H1 (cell line): ENCODE data around the gene GTF3C2. TPM values are rescaled to one million over a fixed set of nuclear protein-coding genes. Genes with fewer than 3 reads are reported as not detected.

Source experiments
- CTCF ChIA-PET: fragments of 300-600 bp; sonication (Branson Sonifier 250); formaldehyde crosslinking; loops from one replicate; lab custom pipeline; 2021; ENCODE audit not compliant: partially characterized antibody; lab: Charles Lee
- POLR2A ChIA-PET: fragments of 300-600 bp; sonication (Branson Sonifier 250); formaldehyde crosslinking; loops from one replicate; lab custom pipeline; 2021; ENCODE audit warnings: inconsistent platforms; ENCODE audit not compliant: partially characterized antibody; lab: Charles Lee
- DNase-seq, 2 experiments: peaks; one replicate each; pipeline versions ENCODE4 v3.0.0 to v3.0.0-alpha.2; 2010 to 2022; ENCODE audit warnings: low spot score in 2 of 2, low read depth in 1 of 2, mixed read lengths in 1 of 2
- FAIRE-seq: peaks from 2 replicates; lab custom pipeline; 2011; peaks lifted over from hg19 to GRCh38; lab: Jason Lieb, UNC
- H2AFZ ChIP-seq: 2 replicates; pipeline ENCODE4 v1.8.1; 2012; ENCODE audit warnings: low read length, inconsistent platforms
- H2AK5ac ChIP-seq: 2 replicates; pipeline ENCODE4 v1.6.1; 2013; ENCODE audit warnings: low read depth, low read length
- H2BK120ac ChIP-seq: replicated peaks from 2 replicates; pipeline ENCODE3; 2013; ENCODE audit warnings: low read depth, low read length, inconsistent platforms
- H2BK12ac ChIP-seq: 2 replicates; pipeline ENCODE4 v1.6.1; 2013; ENCODE audit warnings: low read depth, low read length
- H2BK15ac ChIP-seq: 2 replicates; pipeline ENCODE4 v1.6.1; 2013; ENCODE audit warnings: low read length
- H2BK20ac ChIP-seq: 2 replicates; pipeline ENCODE4 v1.6.1; 2013; ENCODE audit warnings: low read length
- H2BK5ac ChIP-seq: 2 replicates; pipeline ENCODE4 v1.6.1; 2013; ENCODE audit warnings: low read depth, low read length
- H3K14ac ChIP-seq: 2 replicates; pipeline ENCODE4 v1.6.1; 2013; ENCODE audit warnings: inconsistent platforms; ENCODE audit not compliant: insufficient read length
- H3K18ac ChIP-seq: 2 replicates; pipeline ENCODE4 v1.6.1; 2013; ENCODE audit warnings: low read length; ENCODE audit errors: extremely low read depth
- H3K23ac ChIP-seq: 2 replicates; pipeline ENCODE4 v1.6.1; 2013; ENCODE audit warnings: inconsistent platforms; ENCODE audit not compliant: insufficient read length
- H3K23me2 ChIP-seq: 2 replicates; pipeline ENCODE4 v1.6.1; 2013; ENCODE audit warnings: low read depth, low read length
- H3K27ac ChIP-seq: 2 replicates; pipeline ENCODE4 v1.6.1; 2011; ENCODE audit warnings: low read depth, low read length, inconsistent platforms
- H3K27me3 ChIP-seq, 4 experiments: replicated peaks in 1 of 4; 1 replicate in 1 of 4; 2 replicates in 3 of 4; pipeline versions ENCODE4 v1.6.1 to v1.8.1; 2011 to 2013; ENCODE audit warnings: low read length in 3 of 4, mild to moderate bottlenecking in 3 of 4, inconsistent platforms in 2 of 4, mixed read lengths in 2 of 4, moderate library complexity in 1 of 4; ENCODE audit not compliant: control insufficient read depth in 3 of 4, insufficient read depth in 3 of 4; ENCODE audit errors: extremely low read depth in 1 of 4
- H3K36me3 ChIP-seq, 4 experiments: 2 replicates each; pipeline versions ENCODE4 v1.6.1 to v1.8.1; 2011 to 2013; ENCODE audit warnings: mild to moderate bottlenecking in 4 of 4, low read length in 3 of 4, moderate library complexity in 2 of 4, control low read depth in 1 of 4, inconsistent platforms in 1 of 4; ENCODE audit not compliant: insufficient read depth in 4 of 4, control insufficient read depth in 2 of 4
- H3K4ac ChIP-seq: replicated peaks from 2 replicates; pipeline ENCODE3; 2013; ENCODE audit warnings: low read length, low read depth, mixed read lengths, inconsistent platforms; ENCODE audit not compliant: insufficient read length
- H3K4me1 ChIP-seq, 4 experiments: replicated peaks in 1 of 4; 1 replicate in 1 of 4; 2 replicates in 3 of 4; pipeline versions ENCODE4 v1.6.1 to v1.8.1; 2011 to 2013; ENCODE audit warnings: low read length in 3 of 4, inconsistent platforms in 2 of 4, mixed read lengths in 1 of 4; ENCODE audit not compliant: insufficient read depth in 4 of 4, control insufficient read depth in 3 of 4
- H3K4me2 ChIP-seq, 2 experiments: 2 replicates each; pipeline versions ENCODE4 v1.6.1 to v1.8.1; 2011 to 2013; ENCODE audit warnings: low read depth in 2 of 2, low read length in 2 of 2, control low read depth in 1 of 2, inconsistent platforms in 1 of 2, mild to moderate bottlenecking in 1 of 2; ENCODE audit not compliant: insufficient read depth in 1 of 2
- H3K4me3 ChIP-seq, 4 experiments: fragments of 200-600, 300-600 bp in 1 of 4; sonication (generic), shearing (Covaris generic), sonication (Bioruptor Twin) in 1 of 4; 2 replicates each; pipeline versions ENCODE4 v1.5.1 to v1.8.1; 2011 to 2016; ENCODE audit warnings: low read length in 4 of 4, low read depth in 3 of 4, control low read depth in 2 of 4, inconsistent platforms in 2 of 4, mild to moderate bottlenecking in 2 of 4, mixed read lengths in 1 of 4, moderate library complexity in 1 of 4; ENCODE audit not compliant: insufficient read depth in 2 of 4; ENCODE audit errors: extremely low read depth in 1 of 4
- H3K56ac ChIP-seq: replicated peaks from 2 replicates; pipeline ENCODE3; 2013; ENCODE audit warnings: low read depth, mild to moderate bottlenecking, mixed read lengths, low read length, inconsistent platforms; ENCODE audit not compliant: insufficient read length
- H3K79me1 ChIP-seq: 2 replicates; pipeline ENCODE4 v1.6.1; 2013; ENCODE audit warnings: low read depth, low read length, control low read depth
- H3K79me2 ChIP-seq, 2 experiments: 2 replicates each; pipeline versions ENCODE4 v1.6.1 to v1.8.1; 2012 to 2013; ENCODE audit warnings: low read length in 2 of 2, mild to moderate bottlenecking in 2 of 2, inconsistent platforms in 1 of 2; ENCODE audit not compliant: insufficient read depth in 2 of 2, control insufficient read depth in 1 of 2
- H3K9ac ChIP-seq, 4 experiments: replicated peaks in 1 of 4; 1 replicate in 1 of 4; 2 replicates in 3 of 4; pipeline versions ENCODE4 v1.6.1 to v1.8.1; 2011 to 2013; ENCODE audit warnings: low read depth in 3 of 4, low read length in 3 of 4, control low read depth in 2 of 4, mild to moderate bottlenecking in 2 of 4, moderate library complexity in 2 of 4, inconsistent platforms in 1 of 4; ENCODE audit errors: extremely low read depth in 1 of 4
- H3K9me3 ChIP-seq, 2 experiments: 2 replicates each; pipeline versions ENCODE4 v1.6.1 to v1.8.1; 2012 to 2013; ENCODE audit warnings: mild to moderate bottlenecking in 2 of 2, moderate library complexity in 2 of 2, control low read depth in 1 of 2, inconsistent platforms in 1 of 2, low read depth in 1 of 2, low read length in 1 of 2, mixed read lengths in 1 of 2; ENCODE audit not compliant: insufficient read depth in 2 of 2
- H4K20me1 ChIP-seq, 2 experiments: replicated peaks in 1 of 2; 2 replicates each; pipeline versions ENCODE3 to v1.8.1; 2011 to 2013; ENCODE audit warnings: inconsistent platforms in 2 of 2, low read length in 2 of 2, mild to moderate bottlenecking in 1 of 2; ENCODE audit not compliant: insufficient read depth in 2 of 2, control insufficient read depth in 1 of 2
- H4K5ac ChIP-seq: 2 replicates; pipeline ENCODE4 v1.6.1; 2013; ENCODE audit warnings: low read length, low read depth, mixed read lengths, inconsistent platforms; ENCODE audit not compliant: insufficient read length
- H4K8ac ChIP-seq: 2 replicates; pipeline ENCODE4 v1.8.0; 2013; ENCODE audit warnings: mild to moderate bottlenecking, moderate library complexity, low read length, inconsistent platforms; ENCODE audit not compliant: insufficient read depth; ENCODE audit errors: extremely low read depth
- H4K91ac ChIP-seq: replicated peaks from 2 replicates; pipeline ENCODE3; 2013; ENCODE audit warnings: low read length, mixed read lengths, inconsistent platforms; ENCODE audit not compliant: insufficient read length
- ASH2L ChIP-seq: fragments of 200-600, 300-600 bp; sonication (generic); IDR thresholded peaks from one replicate; pipeline ENCODE4 v1.7.1; 2017; ENCODE audit warnings: low read length
- CHD2 ChIP-seq: IDR thresholded peaks from 2 replicates; pipeline ENCODE4 v1.6.1; 2012; ENCODE audit warnings: low read length, improper control_type of control experiment
- TCF12 ChIP-seq: IDR thresholded peaks from 2 replicates; pipeline ENCODE4 v1.6.1; 2011; ENCODE audit warnings: low read depth, mild to moderate bottlenecking, low read length
- WGBS, 2 experiments: shearing (Covaris generic) in 1 of 2; methylation state at CpG; one replicate each; pipeline versions ENCODE4 v1.1.6 to v1.1.7; 2013 to 2015; ENCODE audit warnings: low lambda C conversion rate in 2 of 2, mixed read lengths in 2 of 2, inconsistent platforms in 1 of 2, low coverage in 1 of 2, missing lambda C conversion rate in 1 of 2; ENCODE audit not compliant: insufficient replicate concordance in 2 of 2, insufficient coverage in 1 of 2, insufficient read length in 1 of 2; ENCODE audit errors: extremely low coverage in 1 of 2, missing lambda C conversion rate in 1 of 2; 5-methylcytosine and 5-hydroxymethylcytosine counted together
- polyA plus RNA-seq, 7 experiments: library from polyadenylated mRNA; depleted of rRNA in 3 of 7; stranded (reverse) in 5 of 7; unstranded in 2 of 7; fragments of >200 nt in 5 of 7; fragments of 200-250 nt in 2 of 7; gene quantifications; 1 replicate in 5 of 7; 2 replicates in 1 of 7; 4 replicates in 1 of 7; pipeline versions ENCODE4 v1.2.1 to v1.2.3, GENCODE V29; 2011 to 2013; ENCODE audit warnings: missing spikeins in 2 of 7, mixed read lengths in 2 of 7
- total RNA-seq: library from RNA; stranded (reverse); fragmentation: NEBNext Ultra II Directional; extraction: Animal tissue kit (Norgen Biotek cat#: 25700); gene quantifications from 2 replicates; pipeline ENCODE4 v1.2.1, GENCODE V29; 2021

The GTF3C2 gene
- total and polyA plus RNA-seq, 2 of the 8 experiments (the other 6 are each of a cell fraction or from before 2014, with no cell fraction given) = 118 to 127 TPM

DNA sequence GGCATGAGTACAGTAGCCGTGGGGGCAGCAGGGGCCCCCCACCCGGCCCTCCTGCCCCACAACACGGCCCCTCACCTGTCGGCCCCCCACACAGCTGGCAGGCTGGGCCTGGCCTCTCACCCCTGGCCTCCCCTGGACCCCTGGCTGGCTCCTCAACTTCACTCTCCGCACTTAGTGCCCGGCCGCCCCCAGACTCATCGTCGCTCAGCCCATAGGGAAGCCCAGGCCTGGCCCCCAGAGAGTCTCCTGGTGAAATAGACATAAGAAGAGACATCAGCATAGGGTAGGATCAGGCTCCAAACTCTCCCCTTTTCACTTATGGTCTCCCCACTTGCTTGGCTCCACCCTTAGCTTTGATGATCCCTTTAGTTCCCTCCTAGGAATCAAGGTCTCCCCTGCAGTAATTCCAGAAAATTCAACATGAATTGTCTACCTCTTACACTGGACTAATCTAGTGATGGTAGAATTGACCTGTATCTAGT is 22.3 kb upstream of the GTF3C2 start:
- H3K4ac ChIP-seq = no peak overlapping the region
- peak overlapping the region in 2 of 4 experiments; percentile 77 to 96; a peak in 3 of 8 replicates for H3K4me3 ChIP-seq
- H3K9me3 ChIP-seq = no peaks in the 10 kb centered on the region
- no peak for DNase-seq
- H3K9ac ChIP-seq = no peak overlapping the region
- no peak overlapping the region for H3K56ac ChIP-seq
- POLR2A ChIA-PET = interaction anchor here (0.8 to 9.5 kb wide), 15 partner anchors 7 to 250 kb away, joined by 3 to 114 read pairs (median 6); partner anchors contain the start of genes CCDC121, EIF2B4, GPN1 and GTF3C2
- H2BK5ac ChIP-seq = 0 out of 2 replicates have a peak overlapping the region, but pooled peaks have one; percentile 5
- H3K23me2 ChIP-seq = peaks cover 7% of the 10 kb centered on the region
- H2BK12ac ChIP-seq = no peak overlapping the region
- H4K91ac ChIP-seq = no peak overlapping the region
- H3K23ac ChIP-seq = no peak overlapping the region
- H3K79me1 ChIP-seq = peaks cover 5% of the 10 kb centered on the region; the same call in 1 of the 2 replicates
- FAIRE-seq = no peak
- peaks cover 0 to 8% (median 2%) of the 10 kb centered on the region in 4 experiments; a peak in 5 of 7 replicates for H3K4me1 ChIP-seq
- no peak overlapping the region for H2AFZ ChIP-seq
- peak overlapping the region; percentile 75 for H4K8ac ChIP-seq
- TF ChIP-seq ASH2L = no peak
- no peak for TF ChIP-seq TCF12
- no peak for TF ChIP-seq CHD2
- H3K79me2 ChIP-seq = peaks cover 0 to 12% of the 10 kb centered on the region in 2 experiments; a peak in 2 of 4 replicates
- 96% methylated on average over 9 of the region's 9 CpGs; no CpG with 5 or more reads in 1 of the 2 experiments for WGBS, 2 experiments
- no peak overlapping the region for H2BK120ac ChIP-seq
- no peak overlapping the region for H2BK20ac ChIP-seq
- H3K4me2 ChIP-seq = peak overlapping the region; percentile 88 to 96; a peak in 3 of 4 replicates
- no peak overlapping the region for H2BK15ac ChIP-seq
- peaks cover 4 to 12% of the 10 kb centered on the region in 2 experiments for H4K20me1 ChIP-seq
- CTCF ChIA-PET = interaction anchor here (0.9 to 1.4 kb wide), 7 partner anchors 8 to 67 kb away, joined by 3 to 9 read pairs (median 3); partner anchors contain the start of gene GTF3C2
- no peak overlapping the region for H4K5ac ChIP-seq
- H3K36me3 ChIP-seq = peaks cover 43 to 68% (median 59%) of the 10 kb centered on the region in 4 experiments
- no peak overlapping the region for H3K27ac ChIP-seq
- H3K27me3 ChIP-seq = no peaks in the 10 kb centered on the region
- H2AK5ac ChIP-seq = no peak overlapping the region
- H3K14ac ChIP-seq = no peak overlapping the region
- no peak overlapping the region for H3K18ac ChIP-seq
